Measurements from ENCODE around the gene TMEM120A. TPM values are rescaled to one million over a fixed set of nuclear protein-coding genes. Genes with fewer than 3 reads are reported as not detected.

Gene TMEM120A
- polyA plus RNA-seq, 1 donor (not counting 4 experiments of a cell fraction or from before 2014, with no cell fraction given), result 47.0 TPM

DNA sequence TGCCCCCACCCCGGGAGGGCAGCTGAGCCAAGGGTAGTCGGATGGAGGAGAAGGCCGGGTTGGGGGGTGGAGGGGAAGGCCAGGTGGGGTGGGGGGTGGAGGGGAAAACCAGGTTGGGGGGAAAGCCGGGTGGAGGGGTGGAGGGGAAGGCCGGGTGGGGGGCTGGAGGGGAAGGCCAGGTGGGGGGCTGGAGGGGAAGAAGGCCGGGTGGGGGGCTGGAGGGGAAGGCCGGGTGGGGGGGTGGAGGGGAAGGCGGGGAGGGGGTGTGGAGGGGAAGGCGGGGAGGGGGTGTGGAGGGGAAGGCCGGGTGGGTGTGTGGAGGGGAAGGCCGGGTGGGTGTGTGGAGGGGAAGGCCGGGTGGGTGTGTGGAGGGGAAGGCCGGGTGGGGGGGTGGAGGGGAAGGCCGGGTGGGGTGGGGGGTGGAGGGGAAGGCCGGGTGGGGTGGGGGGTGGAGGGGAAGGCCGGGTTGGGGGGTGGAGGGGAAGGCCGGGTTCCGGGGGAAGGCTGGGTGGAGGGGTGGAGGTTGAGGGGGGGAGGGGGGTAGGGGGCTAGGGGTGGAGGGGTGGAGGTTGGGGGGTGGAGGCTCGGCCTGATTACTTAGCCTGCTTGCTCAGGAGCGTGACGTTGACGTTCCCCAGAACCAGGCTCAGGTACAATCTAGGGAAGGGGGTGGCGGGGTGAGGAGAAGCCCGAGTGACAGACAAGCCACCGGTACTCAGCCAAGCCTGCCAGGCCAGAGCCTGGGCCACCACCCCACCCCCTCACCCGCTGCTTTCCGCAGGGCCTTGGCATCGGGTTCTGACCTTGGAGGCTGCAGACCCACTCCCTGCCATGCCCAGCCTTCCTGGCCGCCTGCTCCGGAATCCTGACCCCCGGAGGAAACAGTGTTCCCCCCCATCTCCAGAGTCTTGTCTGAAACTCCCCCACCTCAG, 5.6 kb downstream of the TMEM120A start:
- no peak for FAIRE-seq
- H3K36me3 ChIP-seq (ENCODE audit: control insufficient read depth in 2 of 2, extremely low read depth in 1 of 2, insufficient read depth in 2 of 2, low read length in 2 of 2), result peaks cover 5 to 15% of the 10 kb centered on the region in 2 experiments

DNA sequence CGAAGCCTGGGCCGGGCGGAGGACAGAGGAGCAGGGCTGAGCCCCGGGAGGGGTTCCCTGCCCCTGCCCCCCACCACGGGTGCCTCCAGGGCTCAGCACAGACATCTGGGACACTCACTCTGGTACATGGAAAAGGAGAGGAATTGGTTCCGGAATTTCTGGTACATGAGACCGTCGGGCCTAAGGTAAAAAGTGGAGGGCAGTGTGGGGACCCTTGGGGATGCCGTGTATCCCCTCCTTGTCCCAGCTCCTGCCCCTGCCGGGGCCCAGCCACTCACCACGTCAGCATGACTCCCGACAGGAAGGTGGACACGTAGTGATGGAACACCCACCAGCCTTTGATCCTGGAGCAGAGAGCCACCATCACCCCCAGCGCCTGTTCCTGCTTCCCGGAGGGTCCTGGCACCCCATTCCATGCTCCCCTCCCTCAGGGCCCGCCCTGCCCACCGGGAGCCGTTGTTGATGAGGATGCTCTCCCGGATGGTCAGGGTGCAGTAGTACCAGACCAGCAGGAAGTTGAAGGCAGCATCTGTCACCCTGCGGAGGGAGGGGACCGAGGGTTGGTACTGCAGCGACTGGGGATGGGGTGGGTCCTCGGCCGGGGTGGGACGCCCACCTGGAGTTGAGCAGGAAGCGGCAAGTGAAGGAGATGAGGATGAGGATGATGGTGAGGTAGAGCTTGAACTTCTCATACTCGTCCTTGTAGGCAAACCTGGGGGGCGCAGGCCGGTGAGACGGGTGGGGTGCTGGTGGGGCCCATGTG, 6.4 kb downstream of the TMEM120A start:
- Histone ChIP-seq H3K79me2 (ENCODE audit: control insufficient read depth, insufficient read depth, low read length) (no peaks in the 10 kb centered on the region), H3K9me1 (ENCODE audit: control insufficient read depth, extremely low read depth, insufficient read depth, low read length) (no peaks in the 10 kb centered on the region), H3K9ac (ENCODE audit: control insufficient read depth, extremely low read depth, insufficient read depth, low read length) (no peak overlapping the region), H3K9me3 (ENCODE audit: control insufficient read depth, low read depth, low read length) (no peaks in the 10 kb centered on the region), H3K4me2 (ENCODE audit: control insufficient read depth, extremely low read depth, insufficient read depth, low read depth, low read length) (no peak overlapping the region), H3K4me3 (ENCODE audit: control insufficient read depth in 2 of 3, extremely low read depth in 1 of 3, insufficient read depth in 2 of 3, low read depth in 1 of 3, low read length in 3 of 3) (no peak overlapping the region), H2AFZ (ENCODE audit: control insufficient read depth, low read length) (no peak overlapping the region), H3K27ac (ENCODE audit: control insufficient read depth, insufficient read depth, low read length) (no peak overlapping the region), H4K20me1 (ENCODE audit: control insufficient read depth, extremely low read depth, insufficient read depth, low read length) (no peaks in the 10 kb centered on the region), H3K36me3 (ENCODE audit: control insufficient read depth in 2 of 2, extremely low read depth in 1 of 2, insufficient read depth in 2 of 2, low read length in 2 of 2) (peaks cover 5 to 15% of the 10 kb centered on the region in 2 experiments), H3K27me3 (ENCODE audit: control insufficient read depth, extremely low read depth, insufficient read depth, low read length) (no peaks in the 10 kb centered on the region), H3K4me1 (ENCODE audit: control insufficient read depth, extremely low read depth, insufficient read depth, low read length) (no peaks in the 10 kb centered on the region)
- dilution Hi-C loops (cut with MboI; ENCODE audit: extremely low pct_ligation_motif_present, low sequenced_read_pairs), result no loop called here
- TF ChIP-seq CTCF (optimal IDR thresholded peaks at IDR 0.05 in 1 of 3, IDR thresholded peaks at IDR 0.05 in 1 of 3, conservative IDR thresholded peaks at IDR 0.05 in 1 of 3; ENCODE audit: extremely low read depth in 1 of 3, insufficient read depth in 2 of 3, low read length in 3 of 3) (no peak), EZH2 (IDR thresholded peaks at IDR 0.05; ENCODE audit: low read length) (no peak)
- FAIRE-seq, result no peak
- no peak for DNase-seq (ENCODE audit: low read depth, low spot score)

More for the DNA sequence above, 5.6 kb downstream of the TMEM120A start:
- Histone ChIP-seq H4K20me1 (ENCODE audit: control insufficient read depth, extremely low read depth, insufficient read depth, low read length) (no peaks in the 10 kb centered on the region), H3K9ac (ENCODE audit: control insufficient read depth, extremely low read depth, insufficient read depth, low read length) (no peak overlapping the region), H2AFZ (ENCODE audit: control insufficient read depth, low read length) (no peak overlapping the region), H3K9me3 (ENCODE audit: control insufficient read depth, low read depth, low read length) (no peaks in the 10 kb centered on the region), H3K27ac (ENCODE audit: control insufficient read depth, insufficient read depth, low read length) (no peak overlapping the region), H3K4me1 (ENCODE audit: control insufficient read depth, extremely low read depth, insufficient read depth, low read length) (no peaks in the 10 kb centered on the region), H3K9me1 (ENCODE audit: control insufficient read depth, extremely low read depth, insufficient read depth, low read length) (no peaks in the 10 kb centered on the region), H3K4me2 (ENCODE audit: control insufficient read depth, extremely low read depth, insufficient read depth, low read depth, low read length) (no peak overlapping the region), H3K27me3 (ENCODE audit: control insufficient read depth, extremely low read depth, insufficient read depth, low read length) (no peaks in the 10 kb centered on the region), H3K4me3 (ENCODE audit: control insufficient read depth in 2 of 3, extremely low read depth in 1 of 3, insufficient read depth in 2 of 3, low read depth in 1 of 3, low read length in 3 of 3) (no peak overlapping the region), H3K79me2 (ENCODE audit: control insufficient read depth, insufficient read depth, low read length) (no peaks in the 10 kb centered on the region)
- dilution Hi-C loops (cut with MboI; ENCODE audit: extremely low pct_ligation_motif_present, low sequenced_read_pairs), result no loop called here
- TF ChIP-seq EZH2 (IDR thresholded peaks at IDR 0.05; ENCODE audit: low read length) (no peak), CTCF (optimal IDR thresholded peaks at IDR 0.05 in 1 of 3, IDR thresholded peaks at IDR 0.05 in 1 of 3, conservative IDR thresholded peaks at IDR 0.05 in 1 of 3; ENCODE audit: extremely low read depth in 1 of 3, insufficient read depth in 2 of 3, low read length in 3 of 3) (no peak)
- no peak for DNase-seq (ENCODE audit: low read depth, low spot score)

Data from keratinocyte (primary cell).